Measurements from ENCODE around the gene FOSL2. TPM values are rescaled to one million over a fixed set of nuclear protein-coding genes. Genes with fewer than 3 reads are reported as not detected.
A peak's percentile ranks its signal among the peaks of the same experiment; 100 is the strongest.

Gene FOSL2
- total RNA-seq = 73.2 and 80.6 TPM in 2 replicates

- peak within 1 kb of the TSS; percentile 99 for H3K27ac Mint-ChIP-seq
- peaks cover 3% of the 10 kb centered on the region for H3K9me3 Mint-ChIP-seq
- peak; percentile 98 for DNase-seq
- H3K36me3 Mint-ChIP-seq (ENCODE audit: low read depth) = peaks cover 16% of the 10 kb centered on the region
- no peak within 1 kb of the TSS for H3K4me3 Mint-ChIP-seq
- intact Hi-C loops (cut with micrococcal nuclease) = loop anchor here (1.0 to 5.0 kb wide), 12 partner anchors 18 to 1180 kb away; partner anchors contain the start of genes ATRAID, BABAM2, CCDC121 and GPN1
- peaks cover 38% of the 10 kb centered on the region for H3K4me1 Mint-ChIP-seq
- H3K27me3 Mint-ChIP-seq = peaks cover 2% of the 10 kb centered on the region
These were observed at the start of gene FOSL2 for GRCh38 chr2:28392297-28393113. Gene FOSL2, plus strand, starts transcription at chr2:28392858. Its CDS starts 863 bp downstream, at chr2:28393721.

- DNase-seq = no peak
- H3K4me1 Mint-ChIP-seq = peaks cover 15% of the 10 kb centered on the region
- H3K36me3 Mint-ChIP-seq (ENCODE audit: low read depth) = no peaks in the 10 kb centered on the region
- intact Hi-C loops (cut with micrococcal nuclease) = no loop called here
- H3K9me3 Mint-ChIP-seq = no peaks in the 10 kb centered on the region
- no peaks in the 10 kb centered on the region for H3K27me3 Mint-ChIP-seq
- no peak overlapping the region for H3K4me3 Mint-ChIP-seq
- H3K27ac Mint-ChIP-seq = no peak overlapping the region
These were observed 49.3 kb upstream of the FOSL2 start for GRCh38 chr2:28343184-28343942.

- Mint-ChIP-seq H3K36me3 (ENCODE audit: low read depth) (no peaks in the 10 kb centered on the region), H3K4me1 (peaks cover 15% of the 10 kb centered on the region), H3K9me3 (no peaks in the 10 kb centered on the region), H3K27ac (no peak overlapping the region), H3K4me3 (no peak overlapping the region), H3K27me3 (no peaks in the 10 kb centered on the region)
- no peak for DNase-seq
- intact Hi-C loops (cut with micrococcal nuclease) = no loop called here
These were observed 48.5 kb upstream of the FOSL2 start for GRCh38 chr2:28343971-28344715.

GRCh38 chr2:28344756-28345373 is 47.8 kb upstream of the FOSL2 start:
- Mint-ChIP-seq H3K9me3 (no peaks in the 10 kb centered on the region), H3K4me3 (no peak overlapping the region), H3K27ac (no peak overlapping the region), H3K4me1 (peaks cover 17% of the 10 kb centered on the region), H3K27me3 (no peaks in the 10 kb centered on the region), H3K36me3 (ENCODE audit: low read depth) (no peaks in the 10 kb centered on the region)
- intact Hi-C loops (cut with micrococcal nuclease) = no loop called here
- no peak for DNase-seq

GRCh38 chr2:28345619-28346018 is 47.0 kb upstream of the FOSL2 start:
- Mint-ChIP-seq H3K36me3 (ENCODE audit: low read depth) (no peaks in the 10 kb centered on the region), H3K4me3 (no peak overlapping the region), H3K9me3 (no peaks in the 10 kb centered on the region), H3K4me1 (peaks cover 17% of the 10 kb centered on the region), H3K27ac (no peak overlapping the region), H3K27me3 (no peaks in the 10 kb centered on the region)
- no peak for DNase-seq
- intact Hi-C loops (cut with micrococcal nuclease) = no loop called here

- Mint-ChIP-seq H3K27ac (peak overlapping the region; percentile 41), H3K36me3 (ENCODE audit: low read depth) (no peaks in the 10 kb centered on the region), H3K27me3 (no peaks in the 10 kb centered on the region), H3K9me3 (no peaks in the 10 kb centered on the region), H3K4me3 (no peak overlapping the region), H3K4me1 (peaks cover 19% of the 10 kb centered on the region)
- intact Hi-C loops (cut with micrococcal nuclease) = no loop called here
- no peak for DNase-seq
These were observed 46.1 kb upstream of the FOSL2 start for GRCh38 chr2:28346587-28346986.

- intact Hi-C loops (cut with micrococcal nuclease) = no loop called here
- H3K4me1 Mint-ChIP-seq = peaks cover 21% of the 10 kb centered on the region
These were observed 45.5 kb upstream of the FOSL2 start for GRCh38 chr2:28347193-28347592.

GRCh38 chr2:28347596-28347995 is 45.1 kb upstream of the FOSL2 start:
- intact Hi-C loops (cut with micrococcal nuclease) = no loop called here
- Mint-ChIP-seq H3K27me3 (no peaks in the 10 kb centered on the region), H3K36me3 (ENCODE audit: low read depth) (no peaks in the 10 kb centered on the region), H3K4me1 (peaks cover 21% of the 10 kb centered on the region), H3K27ac (peak overlapping the region; percentile 50), H3K4me3 (peak overlapping the region; percentile 18), H3K9me3 (no peaks in the 10 kb centered on the region)
- DNase-seq = no peak

More at GRCh38 chr2:28347193-28347592, 45.5 kb upstream of the FOSL2 start:
- peak overlapping the region; percentile 50 for H3K27ac Mint-ChIP-seq
- H3K36me3 Mint-ChIP-seq (ENCODE audit: low read depth) = no peaks in the 10 kb centered on the region
- no peak for DNase-seq
- H3K4me3 Mint-ChIP-seq = peak overlapping the region; percentile 18
- no peaks in the 10 kb centered on the region for H3K27me3 Mint-ChIP-seq
- no peaks in the 10 kb centered on the region for H3K9me3 Mint-ChIP-seq

- Mint-ChIP-seq H3K4me1 (peaks cover 21% of the 10 kb centered on the region), H3K36me3 (ENCODE audit: low read depth) (no peaks in the 10 kb centered on the region), H3K27ac (peak overlapping the region; percentile 37), H3K9me3 (no peaks in the 10 kb centered on the region), H3K4me3 (no peak overlapping the region), H3K27me3 (no peaks in the 10 kb centered on the region)
- DNase-seq = peak; percentile 79
- intact Hi-C loops (cut with micrococcal nuclease) = no loop called here
These were observed 44.5 kb upstream of the FOSL2 start for GRCh38 chr2:28348149-28348567.

GRCh38 chr2:28348921-28349320 is 43.7 kb upstream of the FOSL2 start:
- Mint-ChIP-seq H3K27me3 (no peaks in the 10 kb centered on the region), H3K36me3 (ENCODE audit: low read depth) (no peaks in the 10 kb centered on the region), H3K4me3 (no peak overlapping the region), H3K4me1 (peaks cover 21% of the 10 kb centered on the region), H3K9me3 (no peaks in the 10 kb centered on the region), H3K27ac (no peak overlapping the region)
- no peak for DNase-seq
- intact Hi-C loops (cut with micrococcal nuclease) = no loop called here

- Mint-ChIP-seq H3K4me3 (no peak overlapping the region), H3K9me3 (no peaks in the 10 kb centered on the region), H3K27ac (no peak overlapping the region), H3K27me3 (no peaks in the 10 kb centered on the region), H3K36me3 (ENCODE audit: low read depth) (no peaks in the 10 kb centered on the region), H3K4me1 (peaks cover 21% of the 10 kb centered on the region)
- DNase-seq = no peak
- intact Hi-C loops (cut with micrococcal nuclease) = no loop called here
These were observed 43.0 kb upstream of the FOSL2 start for GRCh38 chr2:28349546-28350165.

- intact Hi-C loops (cut with micrococcal nuclease) = no loop called here
- no peak for DNase-seq
- H3K27me3 Mint-ChIP-seq = no peaks in the 10 kb centered on the region
- H3K9me3 Mint-ChIP-seq = no peaks in the 10 kb centered on the region
- H3K4me1 Mint-ChIP-seq = peaks cover 21% of the 10 kb centered on the region
- H3K36me3 Mint-ChIP-seq (ENCODE audit: low read depth) = no peaks in the 10 kb centered on the region
- H3K27ac Mint-ChIP-seq = no peak overlapping the region
- no peak overlapping the region for H3K4me3 Mint-ChIP-seq
These were observed 42.5 kb upstream of the FOSL2 start for GRCh38 chr2:28350196-28350595.

GRCh38 chr2:28350791-28351285 is 41.8 kb upstream of the FOSL2 start:
- H3K9me3 Mint-ChIP-seq = no peaks in the 10 kb centered on the region
- H3K4me1 Mint-ChIP-seq = peaks cover 17% of the 10 kb centered on the region
- no peak overlapping the region for H3K27ac Mint-ChIP-seq
- H3K36me3 Mint-ChIP-seq (ENCODE audit: low read depth) = no peaks in the 10 kb centered on the region
- H3K27me3 Mint-ChIP-seq = no peaks in the 10 kb centered on the region
- intact Hi-C loops (cut with micrococcal nuclease) = no loop called here
- no peak for DNase-seq
- H3K4me3 Mint-ChIP-seq = no peak overlapping the region
